ENCODE data around the gene METTL8. TPM values are rescaled to one million over a fixed set of nuclear protein-coding genes. Genes with fewer than 3 reads are reported as not detected.

METTL8 gene
- total RNA-seq = 10 to 100 TPM; 20.4 to 33.7 TPM

GRCh38 chr2:171433763-171434012 lies at the start of gene METTL8:
Gene METTL8 (minus strand): TSS chr2:171433990. CDS start chr2:171392185, 41,805 bp downstream.
- no peak for DNase-seq
- Mint-ChIP-seq H3K27ac (peak within 1 kb of the TSS; percentile 90), H3K9me3 (ENCODE audit: low read depth) (peaks cover 10% of the 10 kb centered on the region), H3K4me1 (peaks cover 39% of the 10 kb centered on the region), H3K4me3 (peak within 1 kb of the TSS; percentile 85), H3K27me3 (no peaks in the 10 kb centered on the region), H3K36me3 (peaks cover 57% of the 10 kb centered on the region)
- CTCF ChIA-PET = interaction anchor here (0.7 to 3.7 kb wide), 11 partner anchors 13 to 504 kb away, joined by 3 to 24 read pairs (median 4); partner anchors contain the start of gene GORASP2
- no peak for ATAC-seq

- H3K36me3 Mint-ChIP-seq = peaks cover 37% of the 10 kb centered on the region
- H3K27ac Mint-ChIP-seq = no peak overlapping the region
- CTCF ChIA-PET = no interaction called here
- ATAC-seq = no peak
- H3K27me3 Mint-ChIP-seq = no peaks in the 10 kb centered on the region
- no peak overlapping the region for H3K4me3 Mint-ChIP-seq
- no peaks in the 10 kb centered on the region for H3K9me3 Mint-ChIP-seq (ENCODE audit: low read depth)
- peaks cover 20% of the 10 kb centered on the region for H3K4me1 Mint-ChIP-seq
- DNase-seq = no peak
Measured at GRCh38 chr2:171482877-171483276, 49.1 kb upstream of the METTL8 start.

GRCh38 chr2:171482308-171482707 lies 48.5 kb upstream of the METTL8 start:
- peaks cover 36% of the 10 kb centered on the region for H3K36me3 Mint-ChIP-seq
- no peak overlapping the region for H3K4me3 Mint-ChIP-seq
- H3K27ac Mint-ChIP-seq = no peak overlapping the region

GRCh38 chr2:171480908-171481307 lies 47.1 kb upstream of the METTL8 start:
- CTCF ChIA-PET = no interaction called here
- Mint-ChIP-seq H3K27ac (no peak overlapping the region), H3K9me3 (ENCODE audit: low read depth) (no peaks in the 10 kb centered on the region), H3K36me3 (peaks cover 33% of the 10 kb centered on the region), H3K27me3 (no peaks in the 10 kb centered on the region), H3K4me1 (peaks cover 20% of the 10 kb centered on the region), H3K4me3 (no peak overlapping the region)
- ATAC-seq (no peak), DNase-seq (no peak)

More at GRCh38 chr2:171482308-171482707, 48.5 kb upstream of the METTL8 start:
- Mint-ChIP-seq H3K27me3 (no peaks in the 10 kb centered on the region), H3K9me3 (ENCODE audit: low read depth) (no peaks in the 10 kb centered on the region), H3K4me1 (peaks cover 20% of the 10 kb centered on the region)
- CTCF ChIA-PET = no interaction called here
- ATAC-seq = no peak
- DNase-seq = no peak

- DNase-seq (no peak), ATAC-seq (no peak)
- H3K9me3 Mint-ChIP-seq (ENCODE audit: low read depth) = no peaks in the 10 kb centered on the region
- no peak overlapping the region for H3K27ac Mint-ChIP-seq
- H3K36me3 Mint-ChIP-seq = peaks cover 29% of the 10 kb centered on the region
- CTCF ChIA-PET = no interaction called here
- no peak overlapping the region for H3K4me3 Mint-ChIP-seq
- no peaks in the 10 kb centered on the region for H3K27me3 Mint-ChIP-seq
- peaks cover 10% of the 10 kb centered on the region for H3K4me1 Mint-ChIP-seq
Measured at GRCh38 chr2:171479154-171479814, 45.5 kb upstream of the METTL8 start.

- ATAC-seq (no peak), DNase-seq (no peak)
- CTCF ChIA-PET = no interaction called here
- Mint-ChIP-seq H3K9me3 (ENCODE audit: low read depth) (no peaks in the 10 kb centered on the region), H3K36me3 (peaks cover 34% of the 10 kb centered on the region), H3K4me1 (peaks cover 10% of the 10 kb centered on the region), H3K27me3 (no peaks in the 10 kb centered on the region), H3K27ac (no peak overlapping the region), H3K4me3 (no peak overlapping the region)
Measured at GRCh38 chr2:171478345-171478744, 44.6 kb upstream of the METTL8 start.

- H3K27ac Mint-ChIP-seq = no peak overlapping the region
- no peak for ATAC-seq
- H3K4me1 Mint-ChIP-seq = peaks cover 9% of the 10 kb centered on the region
- DNase-seq = no peak
- no peaks in the 10 kb centered on the region for H3K27me3 Mint-ChIP-seq
- H3K4me3 Mint-ChIP-seq = no peak overlapping the region
- CTCF ChIA-PET = interaction anchor here (0.6 kb wide), 1 partner anchor 229 kb away, joined by 3 read pairs; no protein-coding TSS in a partner anchor
- H3K9me3 Mint-ChIP-seq (ENCODE audit: low read depth) = no peaks in the 10 kb centered on the region
- peaks cover 33% of the 10 kb centered on the region for H3K36me3 Mint-ChIP-seq
Measured at GRCh38 chr2:171475979-171476378, 42.2 kb upstream of the METTL8 start.

GRCh38 chr2:171470129-171470528 lies 36.3 kb upstream of the METTL8 start:
- H3K4me3 Mint-ChIP-seq = no peak overlapping the region
- no peaks in the 10 kb centered on the region for H3K9me3 Mint-ChIP-seq (ENCODE audit: low read depth)
- H3K27me3 Mint-ChIP-seq = no peaks in the 10 kb centered on the region
- DNase-seq (no peak), ATAC-seq (no peak)
- peaks cover 36% of the 10 kb centered on the region for H3K36me3 Mint-ChIP-seq
- CTCF ChIA-PET = no interaction called here
- no peaks in the 10 kb centered on the region for H3K4me1 Mint-ChIP-seq
- H3K27ac Mint-ChIP-seq = no peak overlapping the region

- Mint-ChIP-seq H3K4me1 (no peaks in the 10 kb centered on the region), H3K9me3 (ENCODE audit: low read depth) (no peaks in the 10 kb centered on the region), H3K36me3 (peaks cover 32% of the 10 kb centered on the region), H3K4me3 (no peak overlapping the region), H3K27me3 (no peaks in the 10 kb centered on the region), H3K27ac (no peak overlapping the region)
- CTCF ChIA-PET = no interaction called here
- DNase-seq = no peak
- no peak for ATAC-seq
Measured at GRCh38 chr2:171469176-171469575, 35.4 kb upstream of the METTL8 start.

- Mint-ChIP-seq H3K4me1 (no peaks in the 10 kb centered on the region), H3K27me3 (no peaks in the 10 kb centered on the region), H3K27ac (no peak overlapping the region), H3K9me3 (ENCODE audit: low read depth) (peaks cover 8% of the 10 kb centered on the region), H3K4me3 (no peak overlapping the region), H3K36me3 (peaks cover 44% of the 10 kb centered on the region)
- ATAC-seq (no peak), DNase-seq (no peak)
- CTCF ChIA-PET = no interaction called here
Measured at GRCh38 chr2:171460537-171460936, 26.7 kb upstream of the METTL8 start.

- Mint-ChIP-seq H3K27ac (no peak overlapping the region), H3K9me3 (ENCODE audit: low read depth) (peaks cover 8% of the 10 kb centered on the region), H3K36me3 (peaks cover 50% of the 10 kb centered on the region), H3K4me1 (no peaks in the 10 kb centered on the region), H3K27me3 (no peaks in the 10 kb centered on the region), H3K4me3 (no peak overlapping the region)
- DNase-seq (no peak), ATAC-seq (no peak)
- CTCF ChIA-PET = no interaction called here
Measured at GRCh38 chr2:171459498-171459897, 25.7 kb upstream of the METTL8 start.

- H3K4me1 Mint-ChIP-seq = no peaks in the 10 kb centered on the region
- no peak overlapping the region for H3K4me3 Mint-ChIP-seq
- H3K27me3 Mint-ChIP-seq = no peaks in the 10 kb centered on the region
- DNase-seq = no peak
- CTCF ChIA-PET = no interaction called here
- H3K9me3 Mint-ChIP-seq (ENCODE audit: low read depth) = peaks cover 3% of the 10 kb centered on the region
- no peak for ATAC-seq
- H3K36me3 Mint-ChIP-seq = peaks cover 40% of the 10 kb centered on the region
- H3K27ac Mint-ChIP-seq = no peak overlapping the region
Measured at GRCh38 chr2:171452773-171453172, 19.0 kb upstream of the METTL8 start.

- ATAC-seq (no peak), DNase-seq (no peak)
- CTCF ChIA-PET = no interaction called here
- Mint-ChIP-seq H3K4me1 (no peaks in the 10 kb centered on the region), H3K27me3 (no peaks in the 10 kb centered on the region), H3K27ac (no peak overlapping the region), H3K36me3 (peaks cover 27% of the 10 kb centered on the region), H3K9me3 (ENCODE audit: low read depth) (peaks cover 3% of the 10 kb centered on the region), H3K4me3 (no peak overlapping the region)
Measured at GRCh38 chr2:171451074-171451473, 17.3 kb upstream of the METTL8 start.

- H3K27ac Mint-ChIP-seq = no peak overlapping the region
- no peak overlapping the region for H3K4me3 Mint-ChIP-seq
- no peak for ATAC-seq
- H3K4me1 Mint-ChIP-seq = no peaks in the 10 kb centered on the region
- CTCF ChIA-PET = interaction anchor here (2.6 kb wide), 1 partner anchor 475 kb away, joined by 9 read pairs; no protein-coding TSS in a partner anchor
- H3K9me3 Mint-ChIP-seq (ENCODE audit: low read depth) = no peaks in the 10 kb centered on the region
- DNase-seq = no peak
- no peaks in the 10 kb centered on the region for H3K27me3 Mint-ChIP-seq
- peaks cover 14% of the 10 kb centered on the region for H3K36me3 Mint-ChIP-seq
Measured at GRCh38 chr2:171447675-171448074, 13.9 kb upstream of the METTL8 start.

- ATAC-seq (no peak), DNase-seq (no peak)
- Mint-ChIP-seq H3K36me3 (peaks cover 45% of the 10 kb centered on the region), H3K27ac (no peak overlapping the region), H3K27me3 (no peaks in the 10 kb centered on the region), H3K9me3 (ENCODE audit: low read depth) (no peaks in the 10 kb centered on the region), H3K4me3 (no peak overlapping the region), H3K4me1 (peaks cover 7% of the 10 kb centered on the region)
- CTCF ChIA-PET = no interaction called here
Measured at GRCh38 chr2:171441470-171441869, 7.7 kb upstream of the METTL8 start.

Data from activated CD8-positive, alpha-beta memory T cell treated with anti-CD3 and anti-CD28 coated beads, Interleukin-2, amount 10 ng/mL, durations not matched to agents 7 days and 5 days (primary cell).